Stimulated activated CD8-positive, alpha-beta memory T cell treated with anti-CD3 and anti-CD28 coated beads, Interleukin-4, amount 100 ng/mL, for 1 hour (primary cell): ENCODE data around the gene MET.

Source experiments
- DNase-seq, 2 donors: peaks; one replicate each; pipeline ENCODE4 v3.0.0-alpha.2; 2020; ENCODE audit warnings: low read depth in 2 of 2, low spot score in 1 of 2

The MET gene

GRCh38 chr7:116663744-116664143 lies 8.3 kb upstream of the MET start:
- no peak for DNase-seq

- no peak for DNase-seq
Observed at GRCh38 chr7:116665332-116665996, 6.5 kb upstream of the MET start.

- no peak for DNase-seq
Observed at GRCh38 chr7:116669769-116670168, 2.2 kb upstream of the MET start.

GRCh38 chr7:116670409-116671015 lies 1.5 kb upstream of the MET start:
- DNase-seq = no peak

GRCh38 chr7:116671111-116671510 lies 885 bp upstream of the MET start:
- DNase-seq = no peak

- no peak for DNase-seq
Observed at GRCh38 chr7:116672596-116673456, 830 bp downstream of the MET start.

- no peak for DNase-seq
Observed at GRCh38 chr7:116673457-116673865, 1.5 kb downstream of the MET start.

- DNase-seq = no peak
Observed at GRCh38 chr7:116674508-116675173, 2.6 kb downstream of the MET start.

- DNase-seq = no peak
Observed at GRCh38 chr7:116675812-116676355, 3.9 kb downstream of the MET start.

- no peak for DNase-seq
Observed at GRCh38 chr7:116678780-116679179, 6.8 kb downstream of the MET start.

- no peak for DNase-seq
Observed at GRCh38 chr7:116679500-116679899, 7.5 kb downstream of the MET start.

GRCh38 chr7:116683786-116684185 lies 11.8 kb downstream of the MET start:
- DNase-seq = no peak

- no peak for DNase-seq
Observed at GRCh38 chr7:116686033-116686432, 14.0 kb downstream of the MET start.

GRCh38 chr7:116686812-116687419 lies 14.9 kb downstream of the MET start:
- DNase-seq = no peak

- no peak for DNase-seq
Observed at GRCh38 chr7:116687801-116688201, 15.8 kb downstream of the MET start.

GRCh38 chr7:116689790-116690259 lies 17.8 kb downstream of the MET start:
- no peak for DNase-seq

- no peak for DNase-seq
Observed at GRCh38 chr7:116691664-116692063, 19.7 kb downstream of the MET start.

GRCh38 chr7:116692401-116693308 lies 20.7 kb downstream of the MET start:
- DNase-seq = no peak

- DNase-seq = no peak
Observed at GRCh38 chr7:116696707-116697106, 24.7 kb downstream of the MET start.

GRCh38 chr7:116697152-116697551 lies 25.2 kb downstream of the MET start:
- DNase-seq = no peak
